Parathyroid adenoma (tissue), 2 donors: ENCODE data around the gene NECAB3.
A peak's percentile ranks its signal among the peaks of the same experiment; 100 is the strongest.

ENCODE experiments used
- H2AFZ ChIP-seq: fragments of 300-600 bp; sonication (generic); one replicate; pipeline ENCODE4 v1.7.0; 2017; ENCODE audit warnings: antibody characterized with exemption, mild to moderate bottlenecking
- H3K27ac ChIP-seq: fragments of 300-600 bp; sonication (generic); one replicate; pipeline ENCODE4 v1.7.0; 2017
- H3K27me3 ChIP-seq: fragments of 300-600 bp; sonication (generic); one replicate; pipeline ENCODE4 v1.7.0; 2017; ENCODE audit warnings: low read length; ENCODE audit not compliant: control insufficient read depth, insufficient read depth
- H3K36me3 ChIP-seq: fragments of 300-600 bp; sonication (generic); one replicate; pipeline ENCODE4 v1.7.0; 2017; ENCODE audit warnings: low read length; ENCODE audit not compliant: control insufficient read depth, insufficient read depth
- H3K4me1 ChIP-seq: fragments of 300-600 bp; sonication (generic); one replicate; pipeline ENCODE4 v1.7.0; 2017; ENCODE audit warnings: control low read depth
- H3K4me2 ChIP-seq: fragments of 300-600 bp; sonication (generic); one replicate; pipeline ENCODE4 v1.7.0; 2017; ENCODE audit warnings: low read length
- H3K4me3 ChIP-seq: fragments of 300-600 bp; sonication (generic); one replicate; pipeline ENCODE4 v1.7.0; 2017; ENCODE audit warnings: low read depth, low read length
- H3K79me2 ChIP-seq: fragments of 300-600 bp; sonication (generic); one replicate; pipeline ENCODE4 v1.7.0; 2017; ENCODE audit warnings: control low read depth
- H3K9ac ChIP-seq: fragments of 300-600 bp; sonication (generic); one replicate; pipeline ENCODE4 v1.7.0; 2017; ENCODE audit warnings: mild to moderate bottlenecking
- H3K9me3 ChIP-seq: fragments of 300-600 bp; sonication (generic); one replicate; pipeline ENCODE4 v1.7.0; 2017; ENCODE audit warnings: low read length; ENCODE audit not compliant: control insufficient read depth
- CTCF ChIP-seq: fragments of 300-600 bp; sonication (generic); IDR thresholded peaks from one replicate; pipeline ENCODE4 v1.7.0; 2017; ENCODE audit warnings: antibody characterized with exemption, mild to moderate bottlenecking
- donor health status: primary hyperparathyroidism.

NECAB3 gene

GRCh38 chr20:33654680-33655161, 19.5 kb downstream of the NECAB3 start:
- no peak overlapping the region for H3K4me2 ChIP-seq
- H3K27me3 ChIP-seq: no peaks in the 10 kb centered on the region
- no peaks in the 10 kb centered on the region for H3K9me3 ChIP-seq
- H3K4me3 ChIP-seq: no peak overlapping the region
- no peak overlapping the region for H2AFZ ChIP-seq
- no peaks in the 10 kb centered on the region for H3K36me3 ChIP-seq
- peaks cover 11% of the 10 kb centered on the region for H3K4me1 ChIP-seq
- H3K9ac ChIP-seq: no peak overlapping the region
- no peak overlapping the region for H3K27ac ChIP-seq
- no peak for TF ChIP-seq CTCF
- no peaks in the 10 kb centered on the region for H3K79me2 ChIP-seq

- H3K9me3 ChIP-seq: no peaks in the 10 kb centered on the region
- H3K4me2 ChIP-seq: no peak overlapping the region
- H3K4me3 ChIP-seq: no peak overlapping the region
- H3K79me2 ChIP-seq: no peaks in the 10 kb centered on the region
- H3K27ac ChIP-seq: no peak overlapping the region
- no peak overlapping the region for H2AFZ ChIP-seq
- H3K36me3 ChIP-seq: no peaks in the 10 kb centered on the region
- H3K4me1 ChIP-seq: peaks cover 11% of the 10 kb centered on the region
- H3K9ac ChIP-seq: no peak overlapping the region
- H3K27me3 ChIP-seq: no peaks in the 10 kb centered on the region
- no peak for TF ChIP-seq CTCF
These were observed 20.2 kb downstream of the NECAB3 start for GRCh38 chr20:33653900-33654596.

- H3K36me3 ChIP-seq: no peaks in the 10 kb centered on the region
- TF ChIP-seq CTCF: peak; percentile 74
- no peaks in the 10 kb centered on the region for H3K27me3 ChIP-seq
- peak overlapping the region; percentile 11 for H3K9ac ChIP-seq
- H3K79me2 ChIP-seq: no peaks in the 10 kb centered on the region
- no peaks in the 10 kb centered on the region for H3K9me3 ChIP-seq
- H3K4me3 ChIP-seq: no peak overlapping the region
- no peak overlapping the region for H3K27ac ChIP-seq
- H3K4me2 ChIP-seq: no peak overlapping the region
- peaks cover 11% of the 10 kb centered on the region for H3K4me1 ChIP-seq
- H2AFZ ChIP-seq: peak overlapping the region; percentile 46
These were observed 20.9 kb downstream of the NECAB3 start for GRCh38 chr20:33653218-33653899.

- TF ChIP-seq CTCF: no peak
- H3K79me2 ChIP-seq: no peaks in the 10 kb centered on the region
- H3K9ac ChIP-seq: no peak overlapping the region
- H3K27ac ChIP-seq: no peak overlapping the region
- H3K36me3 ChIP-seq: no peaks in the 10 kb centered on the region
- H2AFZ ChIP-seq: no peak overlapping the region
- no peak overlapping the region for H3K4me3 ChIP-seq
- no peak overlapping the region for H3K4me2 ChIP-seq
- H3K9me3 ChIP-seq: no peaks in the 10 kb centered on the region
- H3K27me3 ChIP-seq: no peaks in the 10 kb centered on the region
- peaks cover 11% of the 10 kb centered on the region for H3K4me1 ChIP-seq
These were observed 22.6 kb downstream of the NECAB3 start for GRCh38 chr20:33651562-33652048.
